IMR-90 (cell line): Measurements from ENCODE around the gene PTPN11. TPM values are rescaled to one million over a fixed set of nuclear protein-coding genes. Genes with fewer than 3 reads are reported as not detected.

Source experiments
- ATAC-seq: fragments of 200-7000 bp; cut with Tn5 transposase; 2 replicates; pipeline ENCODE4 v1.9.1; 2020; ENCODE audit warnings: low read depth, mild to moderate bottlenecking, moderate library complexity
- BruUV-seq: library from RNA; stranded (reverse); fragments of 400-500 nt; replicated peaks from 2 replicates; lab custom pipeline; 2021; lab: Mats Ljungman, UMichigan
- CTCF ChIA-PET: fragments of 300-600 bp; formaldehyde crosslinking; extraction: SDS; loops from one replicate; lab custom pipeline; 2021; ENCODE audit warnings: antibody characterized with exemption; lab: Yijun Ruan, JAX
- POLR2A ChIA-PET: fragments of 300-600 bp; sonication (Branson Sonifier 250); formaldehyde crosslinking; loops from one replicate; lab custom pipeline; 2022; ENCODE audit warnings: antibody characterized with exemption; ENCODE audit not compliant: unreplicated experiment; lab: Charles Lee
- DNase-seq: peaks from one replicate; pipeline ENCODE4 v3.0.0; 2013
- H2AFZ ChIP-seq: replicated peaks from 2 replicates; pipeline ENCODE3; 2013; ENCODE audit warnings: low read length, mild to moderate bottlenecking; ENCODE audit not compliant: poor library complexity
- H2AK5ac ChIP-seq: 2 replicates; pipeline ENCODE4 v1.6.1; 2013; ENCODE audit warnings: low read depth, low read length, inconsistent platforms
- H2AK9ac ChIP-seq: replicated peaks from 2 replicates; pipeline ENCODE3; 2013; ENCODE audit warnings: mild to moderate bottlenecking, low read depth, low read length, moderate library complexity; ENCODE audit not compliant: poor library complexity
- H2BK120ac ChIP-seq: 2 replicates; pipeline ENCODE4 v1.6.1; 2013; ENCODE audit warnings: low read depth, low read length, inconsistent platforms
- H2BK15ac ChIP-seq: 3 replicates; pipeline ENCODE4 v1.6.1; 2013; ENCODE audit warnings: low read depth, low read length, inconsistent platforms
- H2BK20ac ChIP-seq: 2 replicates; pipeline ENCODE4 v1.6.1; 2013; ENCODE audit warnings: low read depth, mild to moderate bottlenecking, inconsistent platforms, low read length, moderate library complexity
- H2BK5ac ChIP-seq: 2 replicates; pipeline ENCODE4 v1.6.1; 2013; ENCODE audit warnings: mild to moderate bottlenecking, low read depth, low read length, inconsistent platforms; ENCODE audit not compliant: poor library complexity, severe bottlenecking
- H3K14ac ChIP-seq: replicated peaks from 2 replicates; pipeline ENCODE4 v1.6.1; 2013; ENCODE audit warnings: low read depth, low read length, inconsistent platforms
- H3K18ac ChIP-seq: 2 replicates; pipeline ENCODE4 v1.6.1; 2013; ENCODE audit warnings: low read depth, low read length, control low read depth
- H3K23ac ChIP-seq: 2 replicates; pipeline ENCODE4 v1.6.1; 2013; ENCODE audit warnings: low read depth, low read length, inconsistent platforms
- H3K27ac ChIP-seq: 2 replicates; pipeline ENCODE4 v1.5.1; 2013; ENCODE audit warnings: mild to moderate bottlenecking, control low read depth, low read length; ENCODE audit not compliant: insufficient read depth
- H3K27me3 ChIP-seq: 2 replicates; pipeline ENCODE4 v1.6.1; 2013; ENCODE audit warnings: low read length; ENCODE audit not compliant: control insufficient read depth, insufficient read depth
- H3K36me3 ChIP-seq: 2 replicates; pipeline ENCODE4 v1.6.1; 2013; ENCODE audit warnings: low read length, mixed read lengths; ENCODE audit not compliant: control insufficient read depth, insufficient read depth
- H3K4ac ChIP-seq: 2 replicates; pipeline ENCODE4 v1.6.1; 2013; ENCODE audit warnings: low read depth, low read length, inconsistent platforms
- H3K4me1 ChIP-seq: 2 replicates; pipeline ENCODE4 v1.6.1; 2013; ENCODE audit warnings: low read length, mixed read lengths; ENCODE audit not compliant: control insufficient read depth, insufficient read depth
- H3K4me2 ChIP-seq: 2 replicates; pipeline ENCODE4 v1.6.1; 2013; ENCODE audit warnings: low read depth, mild to moderate bottlenecking, control low read depth, low read length, moderate library complexity
- H3K4me3 ChIP-seq: 2 replicates; pipeline ENCODE4 v1.5.1; 2013; ENCODE audit warnings: low read depth, mild to moderate bottlenecking, control low read depth, low read length, moderate library complexity; ENCODE audit not compliant: insufficient read depth
- H3K56ac ChIP-seq: 2 replicates; pipeline ENCODE4 v1.6.1; 2013; ENCODE audit warnings: low read length, inconsistent platforms; ENCODE audit not compliant: insufficient read depth; ENCODE audit errors: extremely low read depth
- H3K79me1 ChIP-seq, 2 experiments: 2 replicates each; pipeline ENCODE4 v1.6.1; 2013; ENCODE audit warnings: low read length in 2 of 2, inconsistent platforms in 1 of 2, low read depth in 1 of 2
- H3K9ac ChIP-seq: 2 replicates; pipeline ENCODE4 v1.6.1; 2013; ENCODE audit warnings: low read depth, low read length, control low read depth
- H3K9me1 ChIP-seq: 2 replicates; pipeline ENCODE4 v1.6.1; 2013; ENCODE audit warnings: low read length, inconsistent platforms; ENCODE audit not compliant: insufficient read depth
- H3K9me3 ChIP-seq: 2 replicates; pipeline ENCODE4 v1.6.1; 2013; ENCODE audit warnings: low read length; ENCODE audit not compliant: control insufficient read depth, insufficient read depth
- H4K20me1 ChIP-seq: 2 replicates; pipeline ENCODE4 v1.6.1; 2013; ENCODE audit warnings: low read length, inconsistent platforms; ENCODE audit not compliant: insufficient read depth
- H4K5ac ChIP-seq: 2 replicates; pipeline ENCODE4 v1.6.1; 2013; ENCODE audit warnings: mild to moderate bottlenecking, low read depth, low read length, control low read depth
- H4K8ac ChIP-seq, 2 experiments: 2 replicates each; pipeline ENCODE4 v1.6.1; 2013; ENCODE audit warnings: low read depth in 2 of 2, low read length in 2 of 2, control low read depth in 1 of 2, inconsistent platforms in 1 of 2
- H4K91ac ChIP-seq: 2 replicates; pipeline ENCODE4 v1.6.1; 2013; ENCODE audit warnings: low read depth, low read length, inconsistent platforms; ENCODE audit not compliant: insufficient read depth
- BHLHE40 ChIP-seq: fragments of 150-350 bp; IDR thresholded peaks from 2 replicates; pipeline ENCODE4 v1.6.1; 2016; ENCODE audit warnings: mild to moderate bottlenecking, low read depth, low read length
- CEBPB ChIP-seq: IDR thresholded peaks from 2 replicates; pipeline ENCODE4 v1.6.1; 2012; ENCODE audit warnings: low read depth, low read length, improper control_type of control experiment
- CHD1 ChIP-seq: IDR thresholded peaks from 2 replicates; pipeline ENCODE4 v1.6.1; 2012; ENCODE audit warnings: low read depth, low read length, improper control_type of control experiment
- CTCF ChIP-seq: conservative IDR thresholded peaks from 2 replicates; pipeline ENCODE4 v1.5.1; 2012; ENCODE audit warnings: mild to moderate bottlenecking, low read depth, low read length, improper control_type of control experiment
- FOS ChIP-seq: fragments of 150-350 bp; IDR thresholded peaks from 2 replicates; pipeline ENCODE4 v1.6.1; 2016; ENCODE audit warnings: low read depth, low read length
- MAFK ChIP-seq: IDR thresholded peaks from 2 replicates; pipeline ENCODE4 v1.6.1; 2012; ENCODE audit warnings: low read depth, low read length, improper control_type of control experiment
- MAZ ChIP-seq: IDR thresholded peaks from 2 replicates; pipeline ENCODE4 v1.6.1; 2012; ENCODE audit warnings: low read depth, mild to moderate bottlenecking, low read length, improper control_type of control experiment, moderate library complexity, borderline replicate concordance
- MXI1 ChIP-seq: IDR thresholded peaks from 2 replicates; pipeline ENCODE4 v1.6.1; 2012; ENCODE audit warnings: low read depth, mild to moderate bottlenecking, low read length, moderate library complexity, borderline replicate concordance
- NFE2L2 ChIP-seq: fragments of 150-350 bp; IDR thresholded peaks from 2 replicates; pipeline ENCODE4 v1.6.1; 2016; ENCODE audit warnings: low read depth, mild to moderate bottlenecking, low read length
- POLR2A ChIP-seq: IDR thresholded peaks from 2 replicates; pipeline ENCODE4 v1.6.1; 2012; ENCODE audit warnings: mild to moderate bottlenecking, low read depth, low read length
- RAD21 ChIP-seq: IDR thresholded peaks from 2 replicates; pipeline ENCODE4 v1.6.1; 2012; ENCODE audit warnings: low read length, improper control_type of control experiment
- RCOR1 ChIP-seq: IDR thresholded peaks from 2 replicates; pipeline ENCODE4 v1.6.1; 2012; ENCODE audit warnings: mild to moderate bottlenecking, low read length, improper control_type of control experiment; ENCODE audit not compliant: insufficient replicate concordance
- RFX5 ChIP-seq: IDR thresholded peaks from 2 replicates; pipeline ENCODE4 v1.8.0; 2012; ENCODE audit warnings: low read depth, mild to moderate bottlenecking, low read length, moderate library complexity
- SMC3 ChIP-seq: fragments of 150-350 bp; IDR thresholded peaks from 2 replicates; pipeline ENCODE4 v1.6.1; 2016; ENCODE audit warnings: low read depth, mild to moderate bottlenecking, antibody characterized with exemption, low read length, moderate library complexity
- USF2 ChIP-seq: fragments of 150-350 bp; IDR thresholded peaks from 2 replicates; pipeline ENCODE4 v1.6.1; 2017; ENCODE audit warnings: mild to moderate bottlenecking, antibody characterized with exemption, low read length, low read depth
- WGBS, 2 experiments: methylation state at CpG; one replicate each; pipeline versions ENCODE4 v1.1.5 to v1.1.7; 2013; ENCODE audit warnings: missing lambda C conversion rate in 2 of 2; ENCODE audit not compliant: insufficient read length in 1 of 2; ENCODE audit errors: extremely low coverage in 2 of 2; 5-methylcytosine and 5-hydroxymethylcytosine counted together
- dilution Hi-C: fragments of 300-500 bp; cut with HindIII; formaldehyde crosslinking; loops from one replicate; pipeline ENCODE4 v1.14.3; 2018; ENCODE audit warnings: low sequenced_read_pairs; ENCODE audit not compliant: unreplicated experiment
- in situ Hi-C: fragments of 300-500 bp; cut with MboI; formaldehyde crosslinking; loops from 3 replicates; pipeline ENCODE4 v1.14.3; 2019; ENCODE audit warnings: low sequenced_read_pairs, inconsistent platforms, mixed read lengths
- intact Hi-C: fragments of 100-400 bp; cut with micrococcal nuclease; formaldehyde crosslinking; loops from 2 replicates; pipeline ENCODE4 v1.10.0; 2022
- polyA plus RNA-seq, 3 experiments: library from polyadenylated mRNA; depleted of rRNA; stranded (reverse); fragments of >200 nt; gene quantifications; 2 replicates each; pipeline ENCODE4 v1.2.3, GENCODE V29; 2012; ENCODE audit warnings: low replicate concordance in 1 of 3
- total RNA-seq: library from RNA; depleted of rRNA; stranded (reverse); fragments of >200 nt; gene quantifications from 2 replicates; pipeline ENCODE4 v1.2.3, GENCODE V29; 2012
- TF ChIP-seq, protein P1 (sequence below): fragments of 150-350 bp; IDR thresholded peaks from 2 replicates; pipeline ENCODE4 v1.6.1; 2016; ENCODE audit warnings: low read depth, mild to moderate bottlenecking, low read length, moderate library complexity, borderline replicate concordance

PTPN11 gene
- total and polyA plus RNA-seq, 2 of the 4 experiments (the other 2 are of a cell fraction): 52.9 to 135 TPM

DNA sequence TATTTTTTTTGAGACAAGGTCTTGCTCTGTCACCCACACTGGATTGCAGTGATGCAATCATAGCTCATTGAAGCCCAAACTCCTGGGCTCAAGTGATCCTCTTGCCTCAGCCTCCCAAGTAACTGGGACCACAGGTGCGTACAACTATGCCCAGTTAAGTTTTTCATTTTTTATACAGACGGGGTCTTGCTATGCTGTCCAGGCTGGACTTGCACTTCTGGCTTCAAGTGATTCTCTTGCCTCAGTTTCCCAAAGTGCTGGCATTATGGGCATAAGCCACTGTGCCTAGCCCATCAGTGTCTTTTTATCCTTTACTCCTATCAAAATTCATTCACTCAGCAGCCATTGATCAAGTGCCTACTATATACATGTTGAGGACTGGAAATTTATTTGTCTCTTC lies 9.0 kb downstream of the PTPN11 start:
- Histone ChIP-seq H2BK15ac (no peak overlapping the region), H3K9me1 (peaks cover 9% of the 10 kb centered on the region; the same call in 1 of the 2 replicates), H3K4me1 (peaks cover 3% of the 10 kb centered on the region), H3K4me2 (no peak overlapping the region), H4K5ac (no peak overlapping the region), H3K27ac (no peak overlapping the region), H3K9me3 (no peaks in the 10 kb centered on the region), H4K91ac (no peak overlapping the region), H3K23ac (no peak overlapping the region), H4K20me1 (peaks cover 74% of the 10 kb centered on the region), H2AK9ac (no peak overlapping the region), H2BK120ac (no peak overlapping the region), H3K9ac (no peak overlapping the region), H3K14ac (no peak overlapping the region), H3K27me3 (no peaks in the 10 kb centered on the region), H3K4me3 (no peak overlapping the region), H3K18ac (no peak overlapping the region), H3K4ac (no peak overlapping the region), H3K36me3 (peaks cover 6% of the 10 kb centered on the region; the same call in 1 of the 2 replicates), H2AK5ac (no peak overlapping the region), H2BK5ac (no peak overlapping the region), H2BK20ac (no peak overlapping the region), H2AFZ (no peak overlapping the region), H4K8ac (no peak overlapping the region), H3K79me1 (peaks cover 11 to 57% of the 10 kb centered on the region in 2 experiments), H3K56ac (no peak overlapping the region)
- DNase-seq (no peak), ATAC-seq (no peak)
- intact Hi-C loops: no loop called here
- POLR2A ChIA-PET: no interaction called here
- in situ Hi-C loops: no loop called here
- no TSS peak for BruUV-seq
- dilution Hi-C loops: no loop called here
- 89% methylated on average over 2 of the region's 2 CpGs; no CpG with 5 or more reads in 1 of the 2 experiments for WGBS, 2 experiments
- CTCF ChIA-PET: no interaction called here
- TF ChIP-seq CHD1 (no peak), MXI1 (no peak), MAFK (no peak), RAD21 (no peak), BHLHE40 (no peak), CTCF (no peak), NFE2L2 (no peak), SMC3 (no peak), RCOR1 (no peak), MAZ (no peak), RFX5 (no peak), FOS (no peak), USF2 (no peak), POLR2A (no peak), CEBPB (no peak)
- TF ChIP-seq, protein P1, sequence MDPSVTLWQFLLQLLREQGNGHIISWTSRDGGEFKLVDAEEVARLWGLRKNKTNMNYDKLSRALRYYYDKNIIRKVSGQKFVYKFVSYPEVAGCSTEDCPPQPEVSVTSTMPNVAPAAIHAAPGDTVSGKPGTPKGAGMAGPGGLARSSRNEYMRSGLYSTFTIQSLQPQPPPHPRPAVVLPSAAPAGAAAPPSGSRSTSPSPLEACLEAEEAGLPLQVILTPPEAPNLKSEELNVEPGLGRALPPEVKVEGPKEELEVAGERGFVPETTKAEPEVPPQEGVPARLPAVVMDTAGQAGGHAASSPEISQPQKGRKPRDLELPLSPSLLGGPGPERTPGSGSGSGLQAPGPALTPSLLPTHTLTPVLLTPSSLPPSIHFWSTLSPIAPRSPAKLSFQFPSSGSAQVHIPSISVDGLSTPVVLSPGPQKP: no peak
